GM21360 (cell line): ENCODE results near the gene LDHAL6B.

Experiments used
- ATAC-seq: cut with Tn5 transposase; IDR thresholded peaks from one replicate; pipeline ENCODE4 v1.9.1; 2021; ENCODE audit warnings: mild to moderate bottlenecking, moderate library complexity; ENCODE audit not compliant: unreplicated experiment

The LDHAL6B gene

GRCh38 chr15:59176653-59177316 lies 29.9 kb upstream of the LDHAL6B start:
- ATAC-seq, result no peak

GRCh38 chr15:59177317-59177660 lies 29.4 kb upstream of the LDHAL6B start:
- ATAC-seq, result no peak

DNA sequence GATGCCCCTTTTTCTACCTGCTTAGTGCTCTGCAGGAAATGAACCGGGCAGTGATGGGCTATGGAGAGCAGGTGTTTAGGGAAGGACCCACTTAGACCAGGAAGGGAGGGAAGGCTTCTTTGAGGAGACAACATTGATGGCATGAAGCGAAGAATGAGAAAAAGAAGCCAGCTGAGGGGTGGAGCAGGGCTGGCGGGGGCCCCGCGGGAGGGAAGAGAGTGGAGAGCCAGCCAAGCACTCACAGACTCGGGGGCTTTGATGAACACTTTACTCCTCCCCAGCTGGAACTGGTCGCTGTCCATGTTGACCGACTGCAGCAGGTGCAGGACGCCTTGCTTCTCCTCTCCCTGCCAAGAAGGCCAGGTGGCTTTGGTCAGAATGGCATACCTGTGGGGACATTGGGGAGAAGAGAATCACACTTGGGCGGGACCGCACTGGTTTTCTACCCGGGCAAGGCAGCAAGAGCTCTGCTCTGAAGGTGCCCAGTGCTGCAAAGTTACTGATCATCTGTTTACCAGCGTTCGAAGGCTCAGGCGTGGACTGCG lies 28.4 kb upstream of the LDHAL6B start:
- no peak for ATAC-seq

- no peak for ATAC-seq
Measured at GRCh38 chr15:59179717-59180116, 26.9 kb upstream of the LDHAL6B start.

DNA sequence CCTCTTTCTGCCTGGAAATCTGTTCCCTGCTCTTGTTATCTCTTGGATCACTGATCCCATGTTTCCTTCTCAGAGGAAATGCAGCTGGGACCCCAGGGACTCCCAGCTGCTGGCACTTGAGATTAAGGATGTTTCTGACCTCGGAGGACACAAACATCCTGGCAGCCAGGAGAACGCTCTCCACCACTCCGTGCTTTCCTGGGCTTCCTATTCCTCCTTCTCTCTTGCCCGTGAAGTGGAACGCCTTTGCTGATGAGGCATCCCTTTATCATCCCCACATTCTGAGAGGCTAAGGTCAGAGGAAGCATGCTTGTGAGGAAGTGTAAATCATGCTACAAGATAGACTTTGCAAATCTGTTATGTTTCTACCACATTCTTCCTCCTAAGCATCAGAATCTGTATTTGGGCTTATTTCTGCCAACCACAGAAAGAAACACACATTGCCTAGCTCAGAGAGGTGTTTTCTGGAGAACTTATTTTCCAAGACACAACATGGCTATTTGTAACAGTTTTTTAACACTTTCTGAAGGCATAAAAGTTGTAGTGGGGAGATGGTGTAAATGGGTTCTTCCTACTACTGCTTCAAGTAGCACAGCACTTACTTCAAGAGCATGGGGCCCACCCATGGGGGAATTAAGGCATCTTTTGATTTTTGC lies 25.6 kb upstream of the LDHAL6B start:
- no peak for ATAC-seq

- no peak for ATAC-seq
Measured at GRCh38 chr15:59185725-59186124, 20.9 kb upstream of the LDHAL6B start.

DNA sequence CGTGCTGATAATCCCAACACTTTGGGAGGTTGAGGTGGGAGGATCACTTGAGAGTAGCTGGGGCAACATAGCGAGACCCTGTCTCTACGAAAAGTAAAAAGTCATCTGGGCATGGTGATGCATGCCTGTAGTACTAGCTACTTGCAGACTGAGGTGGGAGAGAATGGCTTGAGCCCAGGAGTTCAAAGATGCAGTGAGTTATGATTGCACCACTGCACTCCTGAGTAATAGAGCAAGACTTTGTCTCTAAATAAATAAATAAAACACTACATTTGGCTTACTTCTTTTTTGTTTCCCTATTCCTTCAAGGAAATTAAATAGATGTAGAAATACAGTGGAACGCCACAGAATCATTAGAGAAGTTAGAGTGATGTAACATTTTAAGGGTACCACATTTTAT lies 20.1 kb upstream of the LDHAL6B start:
- no peak for ATAC-seq

DNA sequence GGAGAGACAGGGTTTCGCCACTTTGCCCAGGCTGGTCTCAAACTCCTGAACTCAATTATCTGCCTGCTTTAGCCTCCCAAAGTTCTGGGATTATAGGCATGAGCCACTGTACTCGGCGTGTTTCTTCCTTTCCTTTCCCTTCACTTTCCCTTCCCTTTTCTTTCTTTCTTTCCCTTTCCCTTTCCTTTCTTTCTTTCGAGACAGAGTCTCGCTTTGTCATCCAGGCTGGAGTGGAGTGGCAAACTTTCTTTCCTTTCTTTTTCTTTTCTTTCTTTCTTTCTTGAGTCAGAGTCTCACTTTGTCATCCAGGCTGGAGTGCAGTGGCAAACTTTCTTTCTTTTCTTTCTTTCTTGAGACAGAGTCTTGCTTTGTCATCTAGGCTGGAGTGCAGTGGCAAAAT lies 17.4 kb upstream of the LDHAL6B start:
- no peak for ATAC-seq

- no peak for ATAC-seq
Measured at GRCh38 chr15:59190291-59190690, 16.4 kb upstream of the LDHAL6B start.

DNA sequence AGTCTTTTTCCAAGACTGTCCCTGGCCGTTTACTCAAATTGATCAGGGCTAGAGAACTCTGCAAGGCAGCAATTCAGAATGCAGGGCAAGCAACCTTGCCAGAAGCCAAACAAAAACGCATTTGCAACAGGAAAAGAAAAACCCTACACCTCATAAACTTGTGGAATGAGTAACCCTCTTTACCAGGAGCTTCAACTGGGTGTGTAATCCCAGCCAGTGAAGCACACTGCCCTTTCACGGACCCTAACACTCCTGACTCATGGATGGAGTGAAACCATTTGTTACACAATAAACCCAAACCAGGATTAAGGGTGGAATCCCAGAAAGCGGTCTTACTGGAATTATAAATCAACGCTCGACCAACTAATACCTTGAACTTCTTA lies 14.8 kb upstream of the LDHAL6B start:
- no peak for ATAC-seq

DNA sequence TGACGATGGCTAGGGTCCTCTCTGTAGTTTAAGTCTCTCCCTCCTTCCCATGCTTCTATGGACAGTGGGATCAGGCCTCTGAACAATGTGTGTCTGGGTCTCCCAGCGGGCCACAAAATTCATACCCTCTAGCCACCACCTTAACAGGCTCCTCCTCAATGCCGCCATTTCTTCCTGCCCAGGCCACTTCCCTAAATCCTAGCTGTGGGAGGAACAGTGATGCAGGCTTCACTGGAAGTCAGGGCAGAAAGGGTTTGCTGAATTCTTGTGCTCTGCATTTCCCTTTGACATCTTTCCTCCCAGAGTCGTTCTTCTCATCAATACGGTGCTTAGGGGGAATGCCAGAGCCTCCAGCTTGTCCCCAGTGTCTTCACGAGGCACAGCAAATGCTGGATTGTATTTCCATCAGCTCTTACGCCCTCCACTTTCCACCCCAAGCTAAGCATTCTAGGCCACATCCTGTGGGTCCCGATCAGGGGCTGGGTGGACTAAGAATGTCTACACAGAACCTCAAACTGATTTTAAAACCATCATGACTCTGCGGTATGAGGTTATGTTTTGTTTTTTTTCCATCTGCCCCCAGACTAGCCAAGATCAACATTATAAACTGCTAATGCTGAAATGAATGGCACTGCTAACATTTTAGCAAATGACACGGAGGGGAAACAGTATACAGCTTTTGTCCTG lies 11.9 kb upstream of the LDHAL6B start:
- ATAC-seq, result no peak

- no peak for ATAC-seq
Measured at GRCh38 chr15:59196416-59196815, 10.2 kb upstream of the LDHAL6B start.

GRCh38 chr15:59197454-59197853 lies 9.2 kb upstream of the LDHAL6B start:
- no peak for ATAC-seq

GRCh38 chr15:59199626-59200465 lies 6.8 kb upstream of the LDHAL6B start:
- ATAC-seq, result no peak

DNA sequence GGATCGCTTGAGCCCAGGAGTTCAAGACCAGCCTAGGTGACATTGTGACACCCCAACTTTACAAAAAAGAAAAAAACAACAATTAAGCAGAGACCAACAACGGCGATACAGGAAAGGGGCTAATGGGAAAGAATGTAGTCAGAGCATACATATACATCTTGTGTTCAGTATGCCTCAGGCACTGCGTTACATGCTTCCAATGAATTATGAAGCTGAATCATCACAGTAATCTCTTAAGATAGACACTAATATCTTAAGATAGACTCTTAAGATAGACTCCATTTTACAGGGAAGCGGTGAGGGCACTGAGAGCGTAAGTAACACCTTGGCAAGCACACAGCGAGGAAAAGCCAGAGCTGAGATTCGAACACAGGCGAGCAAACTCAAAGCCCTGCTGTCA lies 6.1 kb upstream of the LDHAL6B start:
- ATAC-seq, result no peak

GRCh38 chr15:59203008-59203407 lies 3.6 kb upstream of the LDHAL6B start:
- ATAC-seq, result no peak

DNA sequence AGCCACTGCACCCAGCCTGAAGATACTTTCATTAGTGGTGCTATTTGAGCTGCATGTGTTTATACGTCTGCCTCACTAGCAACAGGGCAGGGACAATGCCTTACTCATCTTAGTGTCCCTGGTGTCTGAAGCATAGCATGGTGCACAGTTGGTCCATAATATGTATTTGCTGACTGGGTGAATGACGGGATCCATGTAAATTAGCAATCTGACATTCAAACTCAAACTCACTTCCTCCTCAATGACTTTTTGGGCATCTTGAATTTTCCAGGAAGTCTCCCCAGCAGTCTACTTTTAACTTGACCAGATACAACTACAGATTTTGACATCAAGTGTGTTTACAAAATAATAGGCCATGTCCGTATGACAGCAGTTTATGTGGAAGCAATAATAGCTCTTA lies 3.0 kb upstream of the LDHAL6B start:
- ATAC-seq, result no peak

DNA sequence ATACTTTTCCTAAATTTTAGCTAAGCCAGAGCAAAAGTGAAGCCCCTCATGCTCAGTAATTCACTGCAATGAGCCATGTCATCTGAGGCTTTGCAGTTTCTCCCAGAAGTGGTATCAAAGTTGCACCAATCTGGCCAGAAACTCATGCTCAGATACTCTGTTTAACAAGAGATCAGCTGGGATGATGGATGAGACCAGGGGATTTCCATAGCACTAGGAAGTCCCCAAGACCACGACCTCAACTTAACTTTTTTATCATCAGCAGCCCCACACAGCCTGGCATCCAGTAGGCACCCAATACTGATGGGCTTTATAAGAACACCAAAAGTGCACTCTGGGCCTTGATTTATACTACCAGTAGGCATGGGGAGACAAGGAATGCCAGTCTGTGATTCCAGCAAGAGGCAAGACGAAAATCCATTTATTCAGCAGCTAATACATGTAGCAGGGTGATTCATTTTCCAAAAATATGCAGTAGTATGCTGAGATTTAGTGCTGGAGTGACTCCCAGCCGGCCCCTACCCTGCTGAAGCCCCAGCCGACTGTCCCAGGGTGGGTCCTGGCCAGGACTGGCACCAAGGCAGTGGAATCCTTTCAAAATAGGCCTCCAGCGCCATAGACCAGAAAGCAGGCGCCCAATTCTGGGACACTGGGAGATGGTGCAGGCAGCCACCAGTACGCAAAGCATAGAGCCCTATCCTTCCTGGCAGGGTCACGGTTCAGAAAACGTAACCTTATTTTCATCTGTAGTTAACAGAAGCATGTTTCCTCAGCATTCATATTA lies 612 bp upstream of the LDHAL6B start:
- ATAC-seq, result no peak

GRCh38 chr15:59208613-59209249 lies 2.1 kb downstream of the LDHAL6B start:
- ATAC-seq, result no peak

- ATAC-seq, result no peak
Measured at GRCh38 chr15:59210186-59210585, 3.5 kb downstream of the LDHAL6B start.
